ENCODE measurements around the gene SLC7A6OS. TPM values are rescaled to one million over a fixed set of nuclear protein-coding genes. Genes with fewer than 3 reads are reported as not detected.

The SLC7A6OS gene
- total and polyA plus RNA-seq, 2 experiments from 2014 or later = 8.8 to 18.9 TPM

- H3K9me2 ChIP-seq (replicated peaks; ENCODE audit: insufficient read depth) = no peaks in the 10 kb centered on the region
- no peaks in the 10 kb centered on the region for H3K79me2 ChIP-seq
- no peak overlapping the region for H2AFZ ChIP-seq
- TF ChIP-seq EZH2phosphoT487 (IDR thresholded peaks at IDR 0.05; ENCODE audit: low read depth, severe bottlenecking, unreplicated experiment) (no peak), EZH2 (IDR thresholded peaks at IDR 0.05; ENCODE audit: borderline replicate concordance) (no peak), CTCF (IDR thresholded peaks at IDR 0.05; ENCODE audit: poor library complexity) (no peak)
- no peak overlapping the region for H3K27ac ChIP-seq
- no peaks in the 10 kb centered on the region for H3K9me3 ChIP-seq (ENCODE audit: low read depth)
- H3K4me3 ChIP-seq = no peak overlapping the region
- no peaks in the 10 kb centered on the region for H3K27me3 ChIP-seq
- no peak overlapping the region for H3K4me2 ChIP-seq
- H3K4me1 ChIP-seq (ENCODE audit: insufficient read depth) = peaks cover 4% of the 10 kb centered on the region
- no peak for DNase-seq (ENCODE audit: low spot score)
- H4K20me1 ChIP-seq (ENCODE audit: insufficient read depth, poor library complexity, severe bottlenecking) = no peaks in the 10 kb centered on the region
- H3K36me3 ChIP-seq (replicated peaks; ENCODE audit: insufficient read depth, low read depth) = no peaks in the 10 kb centered on the region
- 95% methylated on average over 10 of the region's 11 CpGs for WGBS (ENCODE audit: low lambda C conversion rate, missing lambda C conversion rate)
Measured at GRCh38 chr16:68357923-68358322, 47.2 kb upstream of the SLC7A6OS start.

GRCh38 chr16:68357521-68357922 lies 46.8 kb upstream of the SLC7A6OS start:
- DNase-seq (ENCODE audit: low spot score) = no peak
- Histone ChIP-seq H3K4me1 (ENCODE audit: insufficient read depth) (peaks cover 4% of the 10 kb centered on the region), H2AFZ (no peak overlapping the region), H4K20me1 (ENCODE audit: insufficient read depth, poor library complexity, severe bottlenecking) (no peaks in the 10 kb centered on the region), H3K79me2 (no peaks in the 10 kb centered on the region), H3K27me3 (no peaks in the 10 kb centered on the region), H3K27ac (no peak overlapping the region), H3K9me3 (ENCODE audit: low read depth) (no peaks in the 10 kb centered on the region), H3K36me3 (replicated peaks; ENCODE audit: insufficient read depth, low read depth) (no peaks in the 10 kb centered on the region), H3K9me2 (replicated peaks; ENCODE audit: insufficient read depth) (no peaks in the 10 kb centered on the region), H3K4me2 (no peak overlapping the region), H3K4me3 (no peak overlapping the region)
- TF ChIP-seq CTCF (IDR thresholded peaks at IDR 0.05; ENCODE audit: poor library complexity) (no peak), EZH2 (IDR thresholded peaks at IDR 0.05; ENCODE audit: borderline replicate concordance) (no peak), EZH2phosphoT487 (IDR thresholded peaks at IDR 0.05; ENCODE audit: low read depth, severe bottlenecking, unreplicated experiment) (no peak)
- 91% methylated on average over 9 of the region's 9 CpGs for WGBS (ENCODE audit: low lambda C conversion rate, missing lambda C conversion rate)

- 89% methylated on average over 5 of the region's 5 CpGs for WGBS (ENCODE audit: low lambda C conversion rate, missing lambda C conversion rate)
- peaks cover 2% of the 10 kb centered on the region for H3K4me1 ChIP-seq (ENCODE audit: insufficient read depth)
- no peaks in the 10 kb centered on the region for H3K79me2 ChIP-seq
- no peak for DNase-seq (ENCODE audit: low spot score)
- no peaks in the 10 kb centered on the region for H3K27me3 ChIP-seq
- no peaks in the 10 kb centered on the region for H3K9me3 ChIP-seq (ENCODE audit: low read depth)
- no peak overlapping the region for H3K27ac ChIP-seq
- TF ChIP-seq CTCF (IDR thresholded peaks at IDR 0.05; ENCODE audit: poor library complexity) (no peak), EZH2 (IDR thresholded peaks at IDR 0.05; ENCODE audit: borderline replicate concordance) (no peak), EZH2phosphoT487 (IDR thresholded peaks at IDR 0.05; ENCODE audit: low read depth, severe bottlenecking, unreplicated experiment) (no peak)
- no peaks in the 10 kb centered on the region for H4K20me1 ChIP-seq (ENCODE audit: insufficient read depth, poor library complexity, severe bottlenecking)
- no peak overlapping the region for H2AFZ ChIP-seq
- no peaks in the 10 kb centered on the region for H3K9me2 ChIP-seq (replicated peaks; ENCODE audit: insufficient read depth)
- H3K4me2 ChIP-seq = no peak overlapping the region
- no peak overlapping the region for H3K4me3 ChIP-seq
- H3K36me3 ChIP-seq (replicated peaks; ENCODE audit: insufficient read depth, low read depth) = no peaks in the 10 kb centered on the region
Measured at GRCh38 chr16:68356919-68357286, 46.2 kb upstream of the SLC7A6OS start.
